IPS DF 4.7 (cell line): ENCODE data around the gene PTPRF.
"Not testable (repeated sequence)": the region's sequence is repeated elsewhere in the genome, so short reads cannot be mapped to it uniquely, and the experiment has no call there.

Source experiments
- DNase-seq: peaks from one replicate; pipeline ENCODE4 v3.0.0-alpha.2; 2013; ENCODE audit warnings: low spot score; ENCODE audit errors: extremely low read depth

PTPRF gene

GRCh38 chr1:43622901-43623780 lies 92.5 kb downstream of the PTPRF start:
- DNase-seq: no peak

- no peak for DNase-seq
These were observed 94.5 kb downstream of the PTPRF start for GRCh38 chr1:43625063-43625780.

GRCh38 chr1:43632135-43632670 lies 101.5 kb downstream of the PTPRF start:
- no peak for DNase-seq

- DNase-seq: no peak
These were observed 104.0 kb downstream of the PTPRF start for GRCh38 chr1:43634721-43635120.

- DNase-seq: no peak
These were observed 105.4 kb downstream of the PTPRF start for GRCh38 chr1:43636006-43636641.

GRCh38 chr1:43637267-43637666 lies 106.6 kb downstream of the PTPRF start:
- no peak for DNase-seq

- not testable (repeated sequence) for DNase-seq
These were observed 107.7 kb downstream of the PTPRF start for GRCh38 chr1:43638381-43638780.

- DNase-seq: no peak
These were observed 109.5 kb downstream of the PTPRF start for GRCh38 chr1:43639976-43640794.

GRCh38 chr1:43644558-43644957 lies 113.9 kb downstream of the PTPRF start:
- no peak for DNase-seq

GRCh38 chr1:43645461-43645860 lies 114.8 kb downstream of the PTPRF start:
- DNase-seq: no peak

GRCh38 chr1:43647331-43647730 lies 116.6 kb downstream of the PTPRF start:
- not testable (repeated sequence) for DNase-seq

GRCh38 chr1:43648221-43648847 lies 117.7 kb downstream of the PTPRF start:
- no peak for DNase-seq

GRCh38 chr1:43648876-43649477 lies 118.3 kb downstream of the PTPRF start:
- DNase-seq: no peak

- DNase-seq: peak; percentile 90
These were observed 119.8 kb downstream of the PTPRF start for GRCh38 chr1:43650310-43651085.

GRCh38 chr1:43651188-43651587 lies 120.5 kb downstream of the PTPRF start:
- no peak for DNase-seq

GRCh38 chr1:43651902-43652301 lies 121.2 kb downstream of the PTPRF start:
- no peak for DNase-seq

- peak; percentile 64 for DNase-seq
These were observed 122.7 kb downstream of the PTPRF start for GRCh38 chr1:43653339-43653738.

- no peak for DNase-seq
These were observed 123.2 kb downstream of the PTPRF start for GRCh38 chr1:43653893-43654292.

GRCh38 chr1:43655953-43656352 lies 125.3 kb downstream of the PTPRF start:
- DNase-seq: no peak
